Hepatocyte (in vitro differentiated cells): ENCODE measurements around the gene CA5B. TPM values are rescaled to one million over a fixed set of nuclear protein-coding genes. Genes with fewer than 3 reads are reported as not detected.

Experiments
- DNase-seq: peaks from one replicate; pipeline ENCODE4 v3.0.0-alpha.2; 2016; ENCODE audit warnings: low spot score
- H2AFZ ChIP-seq: fragments of 200-600 bp; sonication (generic); 2 replicates; pipeline ENCODE4 v1.6.0; 2016; ENCODE audit warnings: antibody characterized with exemption, mild to moderate bottlenecking
- H3K27ac ChIP-seq: fragments of 200-600 bp; sonication (generic); 2 replicates; pipeline ENCODE4 v1.5.1; 2016; ENCODE audit warnings: mild to moderate bottlenecking
- H3K27me3 ChIP-seq: fragments of 200-600 bp; sonication (generic); 2 replicates; pipeline ENCODE4 v1.6.1; 2016
- H3K36me3 ChIP-seq: fragments of 200-600 bp; sonication (generic); replicated peaks from 2 replicates; pipeline ENCODE4 v1.5.1; 2016; ENCODE audit warnings: low read depth; ENCODE audit not compliant: insufficient read depth
- H3K4me1 ChIP-seq: fragments of 200-600 bp; sonication (generic); 2 replicates; pipeline ENCODE4 v1.5.1; 2016; ENCODE audit warnings: mild to moderate bottlenecking, moderate library complexity; ENCODE audit not compliant: insufficient read depth
- H3K4me2 ChIP-seq: fragments of 200-600 bp; sonication (generic); 2 replicates; pipeline ENCODE4 v1.6.0; 2016
- H3K4me3 ChIP-seq: fragments of 200-600 bp; sonication (generic); 2 replicates; pipeline ENCODE4 v1.5.1; 2016; ENCODE audit warnings: mild to moderate bottlenecking
- H3K79me2 ChIP-seq: fragments of 200-600 bp; sonication (generic); 2 replicates; pipeline ENCODE4 v1.6.0; 2017; ENCODE audit warnings: mild to moderate bottlenecking
- H3K9me2 ChIP-seq: fragments of 200-600 bp; sonication (generic); replicated peaks from 2 replicates; pipeline ENCODE4 v1.6.0; 2017; ENCODE audit warnings: mild to moderate bottlenecking; ENCODE audit not compliant: insufficient read depth
- H3K9me3 ChIP-seq: fragments of 200-600 bp; sonication (generic); 2 replicates; pipeline ENCODE4 v1.5.1; 2016; ENCODE audit warnings: low read depth, mild to moderate bottlenecking
- H4K20me1 ChIP-seq: fragments of 200-600 bp; sonication (generic); 2 replicates; pipeline ENCODE4 v1.6.0; 2016; ENCODE audit warnings: mild to moderate bottlenecking; ENCODE audit not compliant: insufficient read depth, poor library complexity, severe bottlenecking
- CTCF ChIP-seq: fragments of 200-600 bp; sonication (generic); IDR thresholded peaks from 2 replicates; pipeline ENCODE4 v1.5.1; 2016; ENCODE audit warnings: antibody characterized with exemption, mild to moderate bottlenecking; ENCODE audit not compliant: poor library complexity
- EZH2 ChIP-seq: fragments of 200-600 bp; sonication (generic); IDR thresholded peaks from 2 replicates; pipeline ENCODE4 v1.6.1; 2016; ENCODE audit warnings: antibody characterized with exemption, mild to moderate bottlenecking, borderline replicate concordance
- EZH2phosphoT487 ChIP-seq: fragments of 200-600 bp; sonication (generic); IDR thresholded peaks from one replicate; pipeline ENCODE4 v1.6.1; 2018; ENCODE audit warnings: antibody characterized with exemption, mild to moderate bottlenecking, low read depth, moderate library complexity; ENCODE audit not compliant: unreplicated experiment, severe bottlenecking
- WGBS: methylation state at CpG from one replicate; pipeline ENCODE4 v1.1.6; 2016; ENCODE audit warnings: low lambda C conversion rate; ENCODE audit errors: missing lambda C conversion rate; 5-methylcytosine and 5-hydroxymethylcytosine counted together
- polyA plus RNA-seq: library from polyadenylated mRNA; unstranded; fragments of >200 nt; fragmentation: Nextera tagmentation; extraction: Ambion mirVana; gene quantifications from 2 replicates; pipeline ENCODE4 v1.2.1, GENCODE V29; 2016
- total RNA-seq: library from RNA; depleted of rRNA; stranded (reverse); fragments of >200 nt; gene quantifications from 2 replicates; pipeline ENCODE4 v1.2.3, GENCODE V29; 2014

Gene CA5B
- total RNA-seq (10.5 and 11.1 TPM in 2 replicates), polyA plus RNA-seq (6.8 and 7.7 TPM in 2 replicates)

- DNase-seq = peak; percentile 98
- Histone ChIP-seq H3K9me3 (no peaks in the 10 kb centered on the region), H3K4me2 (peak within 1 kb of the TSS; percentile 81), H4K20me1 (no peaks in the 10 kb centered on the region), H3K4me1 (no peaks in the 10 kb centered on the region), H2AFZ (peak within 1 kb of the TSS; percentile 39), H3K27me3 (no peaks in the 10 kb centered on the region), H3K36me3 (no peaks in the 10 kb centered on the region), H3K9me2 (no peaks in the 10 kb centered on the region), H3K4me3 (peak within 1 kb of the TSS; percentile 43), H3K27ac (peak within 1 kb of the TSS; percentile 69), H3K79me2 (peaks cover 5% of the 10 kb centered on the region)
- no peak for TF ChIP-seq EZH2phosphoT487
- TF ChIP-seq EZH2 = no peak
- peak; percentile 4 for TF ChIP-seq CTCF
- 4% methylated on average over 39 of the region's 55 CpGs for WGBS
Observed at GRCh38 chrX:15737959-15738902, at the start of gene CA5B. CA5B (plus strand) TSS chrX:15738270; CDS start chrX:15750024, 11,754 bp downstream.

GRCh38 chrX:15694941-15695451 lies 43.1 kb upstream of the CA5B start:
- H3K9me3 ChIP-seq = no peaks in the 10 kb centered on the region
- H3K4me1 ChIP-seq = no peaks in the 10 kb centered on the region
- no peaks in the 10 kb centered on the region for H3K36me3 ChIP-seq
- no peaks in the 10 kb centered on the region for H3K9me2 ChIP-seq
- WGBS = 77% methylated on average over 6 of the region's 6 CpGs
- TF ChIP-seq EZH2 (no peak), EZH2phosphoT487 (no peak), CTCF (no peak)
- H3K27me3 ChIP-seq = no peaks in the 10 kb centered on the region
- H3K27ac ChIP-seq = no peak overlapping the region
- DNase-seq = no peak
- no peaks in the 10 kb centered on the region for H4K20me1 ChIP-seq
- H2AFZ ChIP-seq = no peak overlapping the region
- no peaks in the 10 kb centered on the region for H3K79me2 ChIP-seq
- no peak overlapping the region for H3K4me2 ChIP-seq
- H3K4me3 ChIP-seq = no peak overlapping the region

GRCh38 chrX:15696516-15696915 lies 41.6 kb upstream of the CA5B start:
- Histone ChIP-seq H2AFZ (no peak overlapping the region), H3K79me2 (no peaks in the 10 kb centered on the region), H3K27me3 (no peaks in the 10 kb centered on the region), H3K9me2 (no peaks in the 10 kb centered on the region), H3K36me3 (no peaks in the 10 kb centered on the region), H3K4me2 (no peak overlapping the region), H3K4me3 (no peak overlapping the region), H3K27ac (no peak overlapping the region), H4K20me1 (no peaks in the 10 kb centered on the region), H3K4me1 (no peaks in the 10 kb centered on the region), H3K9me3 (no peaks in the 10 kb centered on the region)
- no peak for DNase-seq
- WGBS = 83% methylated on average over 3 of the region's 3 CpGs
- TF ChIP-seq CTCF = no peak
- TF ChIP-seq EZH2phosphoT487 = no peak
- no peak for TF ChIP-seq EZH2
